Measurements from ENCODE around the gene RFWD3. TPM values are rescaled to one million over a fixed set of nuclear protein-coding genes. Genes with fewer than 3 reads are reported as not detected.
A peak's percentile ranks its signal among the peaks of the same experiment; 100 is the strongest.

The RFWD3 gene
- total and polyA plus RNA-seq, 12 donors = 1.8 to 10.2 (median 5.6) TPM

DNA sequence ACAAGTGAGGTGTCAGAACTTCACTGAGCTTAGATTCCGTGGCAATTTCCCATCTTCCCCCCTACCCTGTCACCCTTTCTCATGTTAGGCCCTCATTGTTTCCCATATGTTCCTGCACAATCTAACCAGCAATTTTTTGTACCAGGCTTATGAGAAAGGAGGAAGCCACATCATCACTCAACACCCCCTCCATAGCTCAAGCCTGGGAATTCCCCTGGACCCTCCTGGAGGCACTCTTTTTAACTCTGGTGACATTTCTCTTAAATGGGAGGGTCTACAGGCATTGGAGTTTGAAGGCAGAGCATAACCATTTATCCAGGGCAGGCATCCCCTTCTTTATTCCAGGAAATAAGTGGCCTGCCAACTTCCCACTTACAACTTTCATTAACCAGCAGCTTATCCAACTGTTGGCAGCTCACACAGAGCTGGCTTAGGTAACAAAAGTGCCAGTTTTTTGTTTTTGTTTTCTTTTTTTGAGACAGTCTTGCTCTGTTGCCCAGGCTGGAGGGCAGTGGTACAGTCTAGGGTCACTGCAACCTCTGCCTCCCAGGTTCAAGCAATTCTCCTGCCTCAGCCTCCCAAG is 49.4 kb downstream of the RFWD3 start:
- ATAC-seq (peak in 1 of 8 donors; percentile 29), DNase-seq (no peak)
- intact Hi-C loops (cut with DNase I) = no loop called here
- Histone ChIP-seq H3K36me3 (peaks cover 0 to 34% (median 0%) of the 10 kb centered on the region in 9 donors), H3K9me3 (no peaks in the 10 kb centered on the region), H3K27ac (no peak overlapping the region), H3K4me1 (peaks cover 0 to 5% (median 0%) of the 10 kb centered on the region in 9 donors), H3K4me3 (no peak overlapping the region), H3K27me3 (no peaks in the 10 kb centered on the region)
- 76 to 82% methylated on average over 1 of the region's 1 CpG for WGBS, 2 donors
- TF ChIP-seq, protein P1, sequence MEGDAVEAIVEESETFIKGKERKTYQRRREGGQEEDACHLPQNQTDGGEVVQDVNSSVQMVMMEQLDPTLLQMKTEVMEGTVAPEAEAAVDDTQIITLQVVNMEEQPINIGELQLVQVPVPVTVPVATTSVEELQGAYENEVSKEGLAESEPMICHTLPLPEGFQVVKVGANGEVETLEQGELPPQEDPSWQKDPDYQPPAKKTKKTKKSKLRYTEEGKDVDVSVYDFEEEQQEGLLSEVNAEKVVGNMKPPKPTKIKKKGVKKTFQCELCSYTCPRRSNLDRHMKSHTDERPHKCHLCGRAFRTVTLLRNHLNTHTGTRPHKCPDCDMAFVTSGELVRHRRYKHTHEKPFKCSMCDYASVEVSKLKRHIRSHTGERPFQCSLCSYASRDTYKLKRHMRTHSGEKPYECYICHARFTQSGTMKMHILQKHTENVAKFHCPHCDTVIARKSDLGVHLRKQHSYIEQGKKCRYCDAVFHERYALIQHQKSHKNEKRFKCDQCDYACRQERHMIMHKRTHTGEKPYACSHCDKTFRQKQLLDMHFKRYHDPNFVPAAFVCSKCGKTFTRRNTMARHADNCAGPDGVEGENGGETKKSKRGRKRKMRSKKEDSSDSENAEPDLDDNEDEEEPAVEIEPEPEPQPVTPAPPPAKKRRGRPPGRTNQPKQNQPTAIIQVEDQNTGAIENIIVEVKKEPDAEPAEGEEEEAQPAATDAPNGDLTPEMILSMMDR (IDR thresholded peaks at IDR 0.05) = no peak

- ATAC-seq = no peak
- H3K4me1 ChIP-seq = peaks cover 0 to 9% (median 1%) of the 10 kb centered on the region in 9 donors
- no peaks in the 10 kb centered on the region for H3K36me3 ChIP-seq
- no peak for DNase-seq
- no peak overlapping the region for H3K4me3 ChIP-seq
- H3K27me3 ChIP-seq = no peaks in the 10 kb centered on the region
- intact Hi-C loops (cut with DNase I) = no loop called here
- no peak overlapping the region for H3K27ac ChIP-seq
- H3K9me3 ChIP-seq = no peaks in the 10 kb centered on the region
- TF ChIP-seq, protein P1 (IDR thresholded peaks at IDR 0.05) = no peak
- 77% methylated on average over 1 of the region's 1 CpG for WGBS, 2 donors
Observed at GRCh38 chr16:74611721-74612120, 55.0 kb downstream of the RFWD3 start.

DNA sequence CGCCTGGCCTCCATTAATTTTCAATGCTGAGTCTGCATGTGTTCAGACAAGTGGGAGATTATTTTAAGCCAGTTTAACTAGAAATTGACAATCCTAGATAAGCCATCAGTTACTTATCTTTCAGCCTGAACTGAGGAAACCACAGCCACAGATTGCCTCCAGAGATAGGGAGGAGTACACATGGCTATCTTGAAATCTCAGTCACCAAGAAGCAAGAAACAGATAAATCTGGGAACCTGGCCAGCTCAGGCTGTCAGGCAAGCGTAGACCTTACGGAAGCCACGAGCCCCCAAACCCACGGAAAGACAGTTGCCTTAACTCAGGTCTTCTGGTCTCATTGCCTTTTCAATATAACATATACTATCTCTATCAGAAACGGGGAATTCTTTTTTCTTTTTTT is 57.7 kb downstream of the RFWD3 start:
- intact Hi-C loops (cut with DNase I) = loop anchor here in 5 of 10 donors (5.0 to 10.0 kb wide), 3 partner anchors 104 to 124 kb away; no protein-coding TSS in a partner anchor
- 78 to 87% methylated on average over 6 of the region's 6 CpGs for WGBS, 2 donors

GRCh38 chr16:74608381-74608780 is 58.3 kb downstream of the RFWD3 start:
- Histone ChIP-seq H3K27ac (no peak overlapping the region), H3K36me3 (no peaks in the 10 kb centered on the region), H3K4me3 (no peak overlapping the region), H3K27me3 (no peaks in the 10 kb centered on the region), H3K9me3 (no peaks in the 10 kb centered on the region), H3K4me1 (peaks cover 0 to 37% (median 27%) of the 10 kb centered on the region in 9 donors)
- DNase-seq = no peak
- WGBS, 2 donors = 79 to 81% methylated on average over 6 of the region's 6 CpGs
- no peak for ATAC-seq
- TF ChIP-seq, protein P1 (IDR thresholded peaks at IDR 0.05) = no peak
- intact Hi-C loops (cut with DNase I) = loop anchor here in 5 of 10 donors (5.0 to 10.0 kb wide), 3 partner anchors 104 to 124 kb away; no protein-coding TSS in a partner anchor

More for the DNA sequence above, 57.7 kb downstream of the RFWD3 start:
- no peak for ATAC-seq
- Histone ChIP-seq H3K27me3 (no peaks in the 10 kb centered on the region), H3K4me3 (no peak overlapping the region), H3K4me1 (peaks cover 0 to 31% (median 22%) of the 10 kb centered on the region in 9 donors), H3K36me3 (no peaks in the 10 kb centered on the region), H3K27ac (no peak overlapping the region), H3K9me3 (no peaks in the 10 kb centered on the region)
- no peak for DNase-seq
- TF ChIP-seq, protein P1 (IDR thresholded peaks at IDR 0.05) = no peak

Measured in heart right ventricle (tissue), 16 donors.